Iris pigment epithelial cell (primary cell): ENCODE measurements around the gene B3GALT4.
"Not testable (repeated sequence)": the region's sequence is repeated elsewhere in the genome, so short reads cannot be mapped to it uniquely, and the experiment has no call there.

Experiments
- DNase-seq: peaks from one replicate; pipeline ENCODE4 v3.0.0-alpha.2; 2011; ENCODE audit warnings: low read depth

The B3GALT4 gene

GRCh38 chr6:33276864-33277662 lies at the start of gene B3GALT4:
B3GALT4 (plus strand) TSS chr6:33277123; CDS start chr6:33277420, 297 bp downstream.
- peak; percentile 79 for DNase-seq

GRCh38 chr6:33235221-33235634 lies 41.7 kb upstream of the B3GALT4 start:
- DNase-seq, result no peak

GRCh38 chr6:33236328-33236727 lies 40.6 kb upstream of the B3GALT4 start:
- no peak for DNase-seq

- no peak for DNase-seq
These were observed 40.1 kb upstream of the B3GALT4 start for GRCh38 chr6:33236852-33237251.

GRCh38 chr6:33237741-33238140 lies 39.2 kb upstream of the B3GALT4 start:
- no peak for DNase-seq

GRCh38 chr6:33241968-33242367 lies 35.0 kb upstream of the B3GALT4 start:
- no peak for DNase-seq

- no peak for DNase-seq
These were observed 33.4 kb upstream of the B3GALT4 start for GRCh38 chr6:33243476-33243875.

- DNase-seq, result peak; percentile 82
These were observed 28.8 kb upstream of the B3GALT4 start for GRCh38 chr6:33247977-33248642.

GRCh38 chr6:33248643-33248931 lies 28.3 kb upstream of the B3GALT4 start:
- peak; percentile 50 for DNase-seq

- peak; percentile 100 for DNase-seq
These were observed 27.8 kb upstream of the B3GALT4 start for GRCh38 chr6:33248932-33249731.

GRCh38 chr6:33249732-33250630 lies 26.9 kb upstream of the B3GALT4 start:
- DNase-seq, result peak; percentile 91

- no peak for DNase-seq
These were observed 26.2 kb upstream of the B3GALT4 start for GRCh38 chr6:33250731-33251130.

- peak; percentile 41 for DNase-seq
These were observed 25.4 kb upstream of the B3GALT4 start for GRCh38 chr6:33251395-33252012.

- peak; percentile 37 for DNase-seq
These were observed 24.2 kb upstream of the B3GALT4 start for GRCh38 chr6:33252759-33253158.

GRCh38 chr6:33254591-33254990 lies 22.3 kb upstream of the B3GALT4 start:
- no peak for DNase-seq

GRCh38 chr6:33259032-33259431 lies 17.9 kb upstream of the B3GALT4 start:
- DNase-seq, result no peak

GRCh38 chr6:33262490-33262889 lies 14.4 kb upstream of the B3GALT4 start:
- not testable (repeated sequence) for DNase-seq

- DNase-seq, result no peak
These were observed 12.9 kb upstream of the B3GALT4 start for GRCh38 chr6:33264015-33264414.

- DNase-seq, result no peak
These were observed 5.8 kb upstream of the B3GALT4 start for GRCh38 chr6:33271117-33271467.

- DNase-seq, result peak; percentile 99
These were observed 5.3 kb upstream of the B3GALT4 start, which contains the start of the genes RPS18 and VPS52 for GRCh38 chr6:33271468-33272274. RPS18 (plus strand) TSS chr6:33272075; CDS start chr6:33272120, 45 bp downstream. VPS52 (minus strand) TSS chr6:33271876; CDS start chr6:33271675, 201 bp downstream.
